OCI-LY7 (cell line): ENCODE results near the gene C11orf97. TPM values are rescaled to one million over a fixed set of nuclear protein-coding genes. Genes with fewer than 3 reads are reported as not detected.

ENCODE experiments used
- BruUV-seq: library from RNA; stranded (reverse); fragments of 400-500 nt; replicated peaks from 2 replicates; lab custom pipeline; 2021; lab: Mats Ljungman, UMichigan
- CTCF ChIA-PET: fragments of 300-600 bp; sonication (Branson Sonifier 250); formaldehyde crosslinking; loops from one replicate; lab custom pipeline; 2022; ENCODE audit warnings: antibody characterized with exemption; ENCODE audit not compliant: unreplicated experiment; lab: Charles Lee
- POLR2A ChIA-PET: fragments of 300-600 bp; sonication (Branson Sonifier 250); formaldehyde crosslinking; loops from one replicate; lab custom pipeline; 2022; ENCODE audit warnings: antibody characterized with exemption; lab: Charles Lee
- DNase-seq: peaks from one replicate; pipeline ENCODE4 v3.0.0-alpha.2; 2015; ENCODE audit warnings: low spot score
- H2AFZ ChIP-seq: fragments of 200-600 bp; sonication (generic), shearing (Covaris generic); 2 replicates; pipeline ENCODE4 v1.6.1; 2014; ENCODE audit warnings: mild to moderate bottlenecking, antibody characterized with exemption, low read length, moderate library complexity
- H3K27ac ChIP-seq: fragments of 200-600 bp; sonication (generic); 2 replicates; pipeline ENCODE4 v1.5.1; 2014; ENCODE audit warnings: mixed run types, low read depth, mild to moderate bottlenecking, moderate library complexity, low read length, inconsistent platforms; ENCODE audit not compliant: poor library complexity, severe bottlenecking
- H3K36me3 ChIP-seq: fragments of 200-600 bp; sonication (generic); 2 replicates; pipeline ENCODE4 v1.6.1; 2014; ENCODE audit warnings: mild to moderate bottlenecking, antibody characterized with exemption, low read length, moderate library complexity, mixed read lengths; ENCODE audit not compliant: insufficient read depth
- H3K4me1 ChIP-seq: fragments of 200-600 bp; sonication (generic); 2 replicates; pipeline ENCODE4 v1.5.1; 2014; ENCODE audit warnings: mild to moderate bottlenecking, low read length; ENCODE audit not compliant: insufficient read depth, poor library complexity, severe bottlenecking
- H3K4me2 ChIP-seq: fragments of 200-600 bp; sonication (generic); 2 replicates; pipeline ENCODE4 v1.6.1; 2014; ENCODE audit warnings: mild to moderate bottlenecking, low read length
- H3K4me3 ChIP-seq: fragments of 200-600 bp; sonication (generic); 2 replicates; pipeline ENCODE4 v1.5.1; 2014; ENCODE audit warnings: mild to moderate bottlenecking, low read depth, low read length; ENCODE audit not compliant: poor library complexity, severe bottlenecking
- H3K79me2 ChIP-seq: fragments of 200-600 bp; sonication (generic); 2 replicates; pipeline ENCODE4 v1.6.1; 2016; ENCODE audit warnings: low read depth, mild to moderate bottlenecking, low read length, moderate library complexity, mixed read lengths; ENCODE audit not compliant: insufficient read depth
- H3K9me2 ChIP-seq: fragments of 200-600 bp; sonication (generic); 2 replicates; pipeline ENCODE4 v1.6.1; 2016; ENCODE audit warnings: mild to moderate bottlenecking, low read length, mixed read lengths; ENCODE audit not compliant: insufficient read depth
- H3K9me3 ChIP-seq: fragments of 200-600 bp; sonication (generic); 2 replicates; pipeline ENCODE4 v1.6.1; 2014; ENCODE audit warnings: mild to moderate bottlenecking, mixed run types, low read length, mixed read lengths
- H4K20me1 ChIP-seq: fragments of 200-600 bp; sonication (generic); 2 replicates; pipeline ENCODE4 v1.6.1; 2014; ENCODE audit warnings: mild to moderate bottlenecking, antibody characterized with exemption, low read length, moderate library complexity, mixed read lengths; ENCODE audit not compliant: insufficient read depth
- CTCF ChIP-seq: fragments of 200-600 bp; sonication (generic); conservative IDR thresholded peaks from 2 replicates; pipeline ENCODE4 v1.5.1; 2014; ENCODE audit warnings: mild to moderate bottlenecking, antibody characterized with exemption, low read length, moderate library complexity, mixed read lengths
- EZH2phosphoT487 ChIP-seq: fragments of 200-600 bp; sonication (generic); IDR thresholded peaks from 2 replicates; pipeline ENCODE4 v1.6.1; 2018; ENCODE audit warnings: low read depth, borderline replicate concordance, mild to moderate bottlenecking, mixed run types, antibody characterized with exemption, low read length, moderate library complexity, mixed read lengths
- intact Hi-C: fragments of 100-400 bp; cut with micrococcal nuclease; formaldehyde crosslinking; loops from one replicate; pipeline ENCODE4 v1.10.0; 2022; ENCODE audit not compliant: unreplicated experiment
- total RNA-seq, 2 experiments: library from RNA; depleted of rRNA in 1 of 2; stranded (reverse); fragments of >200 nt in 1 of 2; shearing (Covaris generic) in 1 of 2; gene quantifications; 2 replicates each; pipeline ENCODE4 v1.2.3, GENCODE V29; 2014 to 2022

The C11orf97 gene
- total RNA-seq, 2 experiments from 2014 or later = not detected

- Histone ChIP-seq H3K4me1 (no peaks in the 10 kb centered on the region), H2AFZ (no peak overlapping the region), H3K36me3 (no peaks in the 10 kb centered on the region), H3K4me2 (no peak overlapping the region), H3K4me3 (no peak overlapping the region), H3K9me3 (no peaks in the 10 kb centered on the region), H3K79me2 (no peaks in the 10 kb centered on the region), H3K27ac (no peak overlapping the region), H3K9me2 (no peaks in the 10 kb centered on the region), H4K20me1 (no peaks in the 10 kb centered on the region)
- TF ChIP-seq CTCF = no peak
- TF ChIP-seq EZH2phosphoT487 = no peak
- no TSS peak for BruUV-seq
- CTCF ChIA-PET = no interaction called here
- DNase-seq = no peak
- POLR2A ChIA-PET = interaction anchor here (1.0 kb wide), 1 partner anchor 30 kb away, joined by 3 read pairs; no protein-coding TSS in a partner anchor
- intact Hi-C loops = no loop called here
These were observed 46.7 kb downstream of the C11orf97 start for GRCh38 chr11:94558932-94559331.

- no peaks in the 10 kb centered on the region for H3K79me2 ChIP-seq
- CTCF ChIA-PET = no interaction called here
- DNase-seq = no peak
These were observed 47.1 kb downstream of the C11orf97 start for GRCh38 chr11:94559361-94559760.

More at GRCh38 chr11:94559361-94559760, 47.1 kb downstream of the C11orf97 start:
- POLR2A ChIA-PET = interaction anchor here (0.6 to 1.0 kb wide), 2 partner anchors 26 to 29 kb away, joined by 3 to 5 read pairs; no protein-coding TSS in a partner anchor
- Histone ChIP-seq H3K4me3 (no peak overlapping the region), H4K20me1 (no peaks in the 10 kb centered on the region), H2AFZ (no peak overlapping the region), H3K4me1 (no peaks in the 10 kb centered on the region), H3K9me2 (no peaks in the 10 kb centered on the region), H3K27ac (no peak overlapping the region), H3K36me3 (no peaks in the 10 kb centered on the region), H3K4me2 (no peak overlapping the region), H3K9me3 (no peaks in the 10 kb centered on the region)
- TF ChIP-seq EZH2phosphoT487 (no peak), CTCF (no peak)
- BruUV-seq = no TSS peak
- intact Hi-C loops = no loop called here
